PC-9 (cell line): Measurements from ENCODE around the gene ATOH8.

Experiments
- EZH2 ChIP-seq: fragments of 200-600 bp; sonication (generic); IDR thresholded peaks from 2 replicates; pipeline ENCODE4 v1.8.0; 2017; ENCODE audit warnings: antibody characterized with exemption, low read depth
- TF ChIP-seq, protein P1 (sequence below): fragments of 200-600 bp; sonication (generic); conservative IDR thresholded peaks from 2 replicates; pipeline ENCODE4 v1.6.1; 2017; ENCODE audit warnings: mixed run types, antibody characterized with exemption, mild to moderate bottlenecking, moderate library complexity

- TF ChIP-seq, protein P1, sequence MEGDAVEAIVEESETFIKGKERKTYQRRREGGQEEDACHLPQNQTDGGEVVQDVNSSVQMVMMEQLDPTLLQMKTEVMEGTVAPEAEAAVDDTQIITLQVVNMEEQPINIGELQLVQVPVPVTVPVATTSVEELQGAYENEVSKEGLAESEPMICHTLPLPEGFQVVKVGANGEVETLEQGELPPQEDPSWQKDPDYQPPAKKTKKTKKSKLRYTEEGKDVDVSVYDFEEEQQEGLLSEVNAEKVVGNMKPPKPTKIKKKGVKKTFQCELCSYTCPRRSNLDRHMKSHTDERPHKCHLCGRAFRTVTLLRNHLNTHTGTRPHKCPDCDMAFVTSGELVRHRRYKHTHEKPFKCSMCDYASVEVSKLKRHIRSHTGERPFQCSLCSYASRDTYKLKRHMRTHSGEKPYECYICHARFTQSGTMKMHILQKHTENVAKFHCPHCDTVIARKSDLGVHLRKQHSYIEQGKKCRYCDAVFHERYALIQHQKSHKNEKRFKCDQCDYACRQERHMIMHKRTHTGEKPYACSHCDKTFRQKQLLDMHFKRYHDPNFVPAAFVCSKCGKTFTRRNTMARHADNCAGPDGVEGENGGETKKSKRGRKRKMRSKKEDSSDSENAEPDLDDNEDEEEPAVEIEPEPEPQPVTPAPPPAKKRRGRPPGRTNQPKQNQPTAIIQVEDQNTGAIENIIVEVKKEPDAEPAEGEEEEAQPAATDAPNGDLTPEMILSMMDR, result no peak
- no peak for TF ChIP-seq EZH2
Measured at GRCh38 chr2:85727798-85728197, 26.0 kb upstream of the ATOH8 start.
